Liver (tissue), 3 donors: Measurements from ENCODE around the gene USP17L21.
"Not testable (repeated sequence)": the region's sequence is repeated elsewhere in the genome, so short reads cannot be mapped to it uniquely, and the experiment has no call there.

ENCODE experiments used
- CTCF ChIP-seq: fragments of 150-350 bp; IDR thresholded peaks from 2 replicates; pipeline ENCODE4 v1.5.1; 2017; ENCODE audit warnings: improper control_type of control experiment, low read depth, low read length; ENCODE audit not compliant: missing input control
- FOXA2 ChIP-seq: IDR thresholded peaks from 2 replicates; pipeline ENCODE4 v1.6.1; 2016; ENCODE audit warnings: antibody characterized with exemption
- RAD21 ChIP-seq, 2 donors: IDR thresholded peaks; 2 replicates each; pipeline ENCODE4 v1.6.1; 2016; ENCODE audit warnings: antibody characterized with exemption in 2 of 2, mild to moderate bottlenecking in 2 of 2
- TAF1 ChIP-seq: conservative IDR thresholded peaks from 2 replicates; pipeline ENCODE4 v1.6.1; 2016; ENCODE audit warnings: antibody characterized with exemption, mild to moderate bottlenecking
- donor health status: healthy.
- donor health status: healthy.

- TF ChIP-seq RAD21 (IDR thresholded peaks at IDR 0.05); TAF1; CTCF; FOXA2: not testable (repeated sequence)
Measured at GRCh38 chr4:9257824-9258223, 4.8 kb upstream of the USP17L21 start, which contains the start of gene USP17L20.
